Smooth muscle cell (in vitro differentiated cells): ENCODE measurements around the gene CRYBG2. TPM values are rescaled to one million over a fixed set of nuclear protein-coding genes. Genes with fewer than 3 reads are reported as not detected.
A peak's percentile ranks its signal among the peaks of the same experiment; 100 is the strongest.

Source experiments
- DNase-seq: peaks from one replicate; lab custom pipeline; 2025; ENCODE audit not compliant: unreplicated experiment; lab: John Stamatoyannopoulos, UW
- H2AFZ ChIP-seq: fragments of 200-600 bp; sonication (generic); 2 replicates; pipeline ENCODE4 v1.6.0; 2016; ENCODE audit warnings: antibody characterized with exemption, low read depth, mild to moderate bottlenecking
- H3F3A ChIP-seq: fragments of 200-600 bp; sonication (generic); 2 replicates; pipeline ENCODE4 v1.6.0; 2017; ENCODE audit warnings: antibody characterized with exemption, low read depth
- H3K27ac ChIP-seq: fragments of 200-600 bp; sonication (generic); 2 replicates; pipeline ENCODE4 v1.5.1; 2016; ENCODE audit warnings: low read depth, mild to moderate bottlenecking
- H3K27me3 ChIP-seq: fragments of 200-600 bp; sonication (generic); 2 replicates; pipeline ENCODE4 v1.6.1; 2016; ENCODE audit warnings: low read depth, mild to moderate bottlenecking
- H3K36me3 ChIP-seq: fragments of 200-600 bp; sonication (generic); 2 replicates; pipeline ENCODE4 v1.5.1; 2016; ENCODE audit warnings: low read depth
- H3K4me1 ChIP-seq: fragments of 200-600 bp; sonication (generic); 2 replicates; pipeline ENCODE4 v1.5.1; 2016; ENCODE audit warnings: low read depth
- H3K4me2 ChIP-seq: fragments of 200-600 bp; sonication (generic); 2 replicates; pipeline ENCODE4 v1.6.0; 2016; ENCODE audit warnings: mild to moderate bottlenecking
- H3K4me3 ChIP-seq: fragments of 200-600 bp; sonication (generic); 2 replicates; pipeline ENCODE4 v1.5.1; 2016; ENCODE audit warnings: mild to moderate bottlenecking
- H3K79me2 ChIP-seq: fragments of 200-600 bp; sonication (generic); 2 replicates; pipeline ENCODE4 v1.6.0; 2016; ENCODE audit warnings: low read depth, mild to moderate bottlenecking
- H3K9ac ChIP-seq: fragments of 200-600 bp; sonication (generic); 2 replicates; pipeline ENCODE4 v1.6.0; 2016; ENCODE audit warnings: low read depth
- H3K9me3 ChIP-seq: fragments of 200-600 bp; sonication (generic); replicated peaks from 2 replicates; pipeline ENCODE4 v1.5.1; 2016; ENCODE audit warnings: low read depth
- H4K20me1 ChIP-seq: fragments of 200-600 bp; sonication (generic); 2 replicates; pipeline ENCODE4 v1.6.0; 2016; ENCODE audit warnings: low read depth
- CTCF ChIP-seq: fragments of 200-600 bp; sonication (generic); IDR thresholded peaks from 2 replicates; pipeline ENCODE4 v1.5.1; 2017; ENCODE audit warnings: borderline replicate concordance, mild to moderate bottlenecking, antibody characterized with exemption; ENCODE audit not compliant: insufficient read depth, poor library complexity, severe bottlenecking
- WGBS: methylation state at CpG from one replicate; pipeline ENCODE4 v1.1.7; 2016; ENCODE audit warnings: low lambda C conversion rate; 5-methylcytosine and 5-hydroxymethylcytosine counted together
- polyA plus RNA-seq: library from polyadenylated mRNA; unstranded; fragments of >200 nt; fragmentation: Nextera tagmentation; extraction: Ambion mirVana; gene quantifications from 2 replicates; pipeline ENCODE4 v1.2.1, GENCODE V29; 2016
- total RNA-seq: library from RNA; depleted of rRNA; stranded (reverse); fragments of >200 nt; gene quantifications from 2 replicates; pipeline ENCODE4 v1.2.3, GENCODE V29; 2014

CRYBG2 gene
- total and polyA plus RNA-seq, 2 experiments from 2014 or later = 4.1 to 9.5 TPM

GRCh38 chr1:26284597-26285347 is 69.2 kb downstream of the CRYBG2 start:
- H3K4me2 ChIP-seq = peak overlapping the region; percentile 94
- no peaks in the 10 kb centered on the region for H3K36me3 ChIP-seq
- no peaks in the 10 kb centered on the region for H3K9me3 ChIP-seq
- H3K27me3 ChIP-seq = no peaks in the 10 kb centered on the region
- DNase-seq = peak; percentile 52
- WGBS = 18% methylated on average over 22 of the region's 22 CpGs
- H2AFZ ChIP-seq = no peak overlapping the region
- peak overlapping the region; percentile 96 for H3K27ac ChIP-seq
- no peak overlapping the region for H3K9ac ChIP-seq
- H3K4me1 ChIP-seq = peaks cover 31% of the 10 kb centered on the region
- no peaks in the 10 kb centered on the region for H3K79me2 ChIP-seq
- H3K4me3 ChIP-seq = no peak overlapping the region
- peaks cover 38% of the 10 kb centered on the region for H4K20me1 ChIP-seq
- peak; percentile 38 for TF ChIP-seq CTCF
- H3F3A ChIP-seq = peaks cover 12% of the 10 kb centered on the region

GRCh38 chr1:26283871-26284596 is 69.9 kb downstream of the CRYBG2 start:
- WGBS = 95% methylated on average over 12 of the region's 12 CpGs
- H3K9ac ChIP-seq = no peak overlapping the region
- H3K27me3 ChIP-seq = no peaks in the 10 kb centered on the region
- no peaks in the 10 kb centered on the region for H3K9me3 ChIP-seq
- H3K27ac ChIP-seq = peak overlapping the region; percentile 96
- H2AFZ ChIP-seq = no peak overlapping the region
- H4K20me1 ChIP-seq = peaks cover 38% of the 10 kb centered on the region
- peaks cover 37% of the 10 kb centered on the region for H3K4me1 ChIP-seq
- no peaks in the 10 kb centered on the region for H3K79me2 ChIP-seq
- TF ChIP-seq CTCF = no peak
- H3F3A ChIP-seq = peaks cover 19% of the 10 kb centered on the region
- H3K36me3 ChIP-seq = no peaks in the 10 kb centered on the region
- H3K4me2 ChIP-seq = peak overlapping the region; percentile 94
- no peak overlapping the region for H3K4me3 ChIP-seq
- DNase-seq = no peak

GRCh38 chr1:26283279-26283853 is 70.6 kb downstream of the CRYBG2 start:
- Histone ChIP-seq H3K4me2 (peak overlapping the region; percentile 94), H3K9me3 (no peaks in the 10 kb centered on the region), H3K4me3 (no peak overlapping the region), H3K4me1 (peaks cover 42% of the 10 kb centered on the region), H3K36me3 (no peaks in the 10 kb centered on the region), H4K20me1 (peaks cover 38% of the 10 kb centered on the region), H3K79me2 (no peaks in the 10 kb centered on the region), H3K9ac (no peak overlapping the region), H2AFZ (no peak overlapping the region), H3K27me3 (no peaks in the 10 kb centered on the region), H3F3A (peaks cover 20% of the 10 kb centered on the region), H3K27ac (peak overlapping the region; percentile 96)
- DNase-seq = no peak
- 75% methylated on average over 4 of the region's 4 CpGs for WGBS
- no peak for TF ChIP-seq CTCF
